PC-9 (cell line): ENCODE measurements around the gene SPACDR. TPM values are rescaled to one million over a fixed set of nuclear protein-coding genes. Genes with fewer than 3 reads are reported as not detected.
A peak's percentile ranks its signal among the peaks of the same experiment; 100 is the strongest.

ENCODE experiments used
- BruUV-seq: library from RNA; stranded (reverse); fragments of 400-500 nt; replicated peaks from 2 replicates; lab custom pipeline; 2021; lab: Mats Ljungman, UMichigan
- CTCF ChIA-PET: fragments of 300-600 bp; sonication (Branson Sonifier 250); formaldehyde crosslinking; loops from one replicate; lab custom pipeline; 2022; ENCODE audit warnings: antibody characterized with exemption; lab: Charles Lee
- POLR2A ChIA-PET: fragments of 300-600 bp; sonication (Branson Sonifier 250); formaldehyde crosslinking; loops from one replicate; lab custom pipeline; 2022; ENCODE audit warnings: antibody characterized with exemption; ENCODE audit not compliant: unreplicated experiment; lab: Charles Lee
- DNase-seq, 2 experiments: peaks; one replicate each; pipeline versions ENCODE4 v3.0.0 to v3.0.0-alpha.2; 2015 to 2022; ENCODE audit warnings: mixed read lengths in 1 of 2
- H2AFZ ChIP-seq: fragments of 200-600 bp; sonication (generic); 2 replicates; pipeline ENCODE4 v1.8.1; 2017; ENCODE audit warnings: antibody characterized with exemption
- H3F3A ChIP-seq: fragments of 200-600 bp; sonication (generic); 2 replicates; pipeline ENCODE4 v1.8.1; 2017; ENCODE audit warnings: antibody characterized with exemption, mild to moderate bottlenecking, low read depth; ENCODE audit not compliant: insufficient read depth
- H3K27ac ChIP-seq: fragments of 200-600 bp; sonication (generic); 2 replicates; pipeline ENCODE4 v1.6.1; 2016; ENCODE audit warnings: mixed run types
- H3K27me3 ChIP-seq: fragments of 200-600 bp; sonication (generic); 2 replicates; pipeline ENCODE4 v1.6.1; 2016; ENCODE audit warnings: low read depth, mixed run types; ENCODE audit not compliant: insufficient read depth
- H3K36me3 ChIP-seq: fragments of 200-600 bp; sonication (generic); 2 replicates; pipeline ENCODE4 v1.6.1; 2016; ENCODE audit warnings: low read depth, mixed run types
- H3K4me1 ChIP-seq: fragments of 200-600 bp; sonication (generic); replicated peaks from 2 replicates; pipeline ENCODE4 v1.6.1; 2016; ENCODE audit warnings: mixed run types; ENCODE audit not compliant: insufficient read depth
- H3K4me2 ChIP-seq: fragments of 200-600 bp; sonication (generic); 2 replicates; pipeline ENCODE4 v1.6.1; 2017; ENCODE audit warnings: mixed run types
- H3K4me3 ChIP-seq: fragments of 200-600 bp; sonication (generic); 2 replicates; pipeline ENCODE4 v1.6.1; 2016; ENCODE audit warnings: mixed run types
- H3K79me2 ChIP-seq: fragments of 200-600 bp; sonication (generic); 2 replicates; pipeline ENCODE4 v1.6.1; 2017; ENCODE audit warnings: low read depth, mixed run types
- H3K9me2 ChIP-seq: fragments of 200-600 bp; sonication (generic); 2 replicates; pipeline ENCODE4 v1.8.1; 2017; ENCODE audit warnings: mild to moderate bottlenecking; ENCODE audit not compliant: insufficient read depth
- H3K9me3 ChIP-seq: fragments of 200-600 bp; sonication (generic); 2 replicates; pipeline ENCODE4 v1.8.1; 2016; ENCODE audit warnings: low read depth; ENCODE audit not compliant: insufficient read depth
- H4K20me1 ChIP-seq: fragments of 200-600 bp; sonication (generic); 2 replicates; pipeline ENCODE4 v1.8.1; 2017; ENCODE audit not compliant: insufficient read depth
- CTCF ChIP-seq: fragments of 200-600 bp; sonication (generic); conservative IDR thresholded peaks from 2 replicates; pipeline ENCODE4 v1.6.1; 2017; ENCODE audit warnings: mixed run types, antibody characterized with exemption, mild to moderate bottlenecking, moderate library complexity
- EZH2 ChIP-seq: fragments of 200-600 bp; sonication (generic); IDR thresholded peaks from 2 replicates; pipeline ENCODE4 v1.8.0; 2017; ENCODE audit warnings: antibody characterized with exemption, low read depth
- intact Hi-C: fragments of 100-400 bp; cut with micrococcal nuclease; formaldehyde crosslinking; loops from one replicate; pipeline ENCODE4 v1.10.0; 2022; ENCODE audit not compliant: unreplicated experiment
- total RNA-seq: library from RNA; stranded (reverse); gene quantifications from 2 replicates; pipeline ENCODE4 v1.2.3, GENCODE V29; 2021

SPACDR gene
- total RNA-seq, 1 experiment from 2014 or later, result 1.4 TPM

GRCh38 chr7:100411101-100411500 is 53.0 kb downstream of the SPACDR start:
- no peaks in the 10 kb centered on the region for H3K4me1 ChIP-seq
- H3K4me2 ChIP-seq, result no peak overlapping the region
- DNase-seq, result no peak
- no peaks in the 10 kb centered on the region for H3K27me3 ChIP-seq
- H3K9me3 ChIP-seq, result no peaks in the 10 kb centered on the region
- H3F3A ChIP-seq, result no peaks in the 10 kb centered on the region
- POLR2A ChIA-PET, result no interaction called here
- no peaks in the 10 kb centered on the region for H3K79me2 ChIP-seq
- H3K9me2 ChIP-seq, result no peaks in the 10 kb centered on the region
- BruUV-seq, result no TSS peak
- CTCF ChIA-PET, result no interaction called here
- no peak overlapping the region for H3K27ac ChIP-seq
- H3K4me3 ChIP-seq, result no peak overlapping the region
- TF ChIP-seq CTCF, result no peak
- no peak for TF ChIP-seq EZH2
- no peak overlapping the region for H2AFZ ChIP-seq
- H3K36me3 ChIP-seq, result no peaks in the 10 kb centered on the region
- intact Hi-C loops, result no loop called here
- no peaks in the 10 kb centered on the region for H4K20me1 ChIP-seq

- H3K4me1 ChIP-seq, result no peaks in the 10 kb centered on the region
- peak; percentile 46 to 74 for DNase-seq
- H3K79me2 ChIP-seq, result no peaks in the 10 kb centered on the region
- ChIA-PET POLR2A (interaction anchor here (0.6 to 0.7 kb wide), 6 partner anchors 20 to 419 kb away, joined by 3 to 6 read pairs (median 4); no protein-coding TSS in a partner anchor), CTCF (interaction anchor here (0.5 to 1.0 kb wide), 11 partner anchors 9 to 970 kb away, joined by 3 to 9 read pairs (median 3); no protein-coding TSS in a partner anchor)
- no TSS peak for BruUV-seq
- no peaks in the 10 kb centered on the region for H4K20me1 ChIP-seq
- H3F3A ChIP-seq, result no peaks in the 10 kb centered on the region
- H2AFZ ChIP-seq, result no peak overlapping the region
- H3K9me3 ChIP-seq, result no peaks in the 10 kb centered on the region
- intact Hi-C loops, result loop anchor here (1.0 kb wide), 1 partner anchor 275 kb away; no protein-coding TSS in a partner anchor
- TF ChIP-seq CTCF (peak; percentile 84), EZH2 (no peak)
- H3K4me2 ChIP-seq, result no peak overlapping the region
- no peak overlapping the region for H3K4me3 ChIP-seq
- no peaks in the 10 kb centered on the region for H3K36me3 ChIP-seq
- H3K27ac ChIP-seq, result no peak overlapping the region
- no peaks in the 10 kb centered on the region for H3K27me3 ChIP-seq
- H3K9me2 ChIP-seq, result no peaks in the 10 kb centered on the region
These were observed 56.5 kb downstream of the SPACDR start for GRCh38 chr7:100407285-100408180.

GRCh38 chr7:100406767-100407166 is 57.3 kb downstream of the SPACDR start:
- H3K36me3 ChIP-seq, result no peaks in the 10 kb centered on the region
- no peaks in the 10 kb centered on the region for H4K20me1 ChIP-seq
- no peaks in the 10 kb centered on the region for H3K4me1 ChIP-seq
- BruUV-seq, result no TSS peak
- no peaks in the 10 kb centered on the region for H3K9me3 ChIP-seq
- ChIA-PET POLR2A (interaction anchor here (0.6 kb wide), 1 partner anchor 206 kb away, joined by 4 read pairs; no protein-coding TSS in a partner anchor), CTCF (interaction anchor here (0.5 kb wide), 1 partner anchor 969 kb away, joined by 3 read pairs; no protein-coding TSS in a partner anchor)
- no peaks in the 10 kb centered on the region for H3F3A ChIP-seq
- no peaks in the 10 kb centered on the region for H3K9me2 ChIP-seq
- no peaks in the 10 kb centered on the region for H3K27me3 ChIP-seq
- no peaks in the 10 kb centered on the region for H3K79me2 ChIP-seq
- H3K27ac ChIP-seq, result no peak overlapping the region
- intact Hi-C loops, result loop anchor here (1.0 kb wide), 1 partner anchor 274 kb away; no protein-coding TSS in a partner anchor
- no peak overlapping the region for H2AFZ ChIP-seq
- DNase-seq, result no peak
- H3K4me2 ChIP-seq, result no peak overlapping the region
- no peak for TF ChIP-seq EZH2
- TF ChIP-seq CTCF, result no peak
- H3K4me3 ChIP-seq, result no peak overlapping the region

Other genes starting within 250 kb of the SPACDR start
- 0.95 and 1.1 TPM in 2 replicates for gene PVRIG, start 244.3 kb downstream of the SPACDR start, total RNA-seq
- gene SPDYE3, start 156.6 kb downstream of the SPACDR start, total RNA-seq, result not detected in 2 replicates
- gene PILRB, start 106.1 kb downstream of the SPACDR start, total RNA-seq, result 119 and 121 TPM in 2 replicates
- 1.5 and 2.8 TPM in 2 replicates for gene PILRA, start 90.8 kb downstream of the SPACDR start, total RNA-seq
- gene ZCWPW1, start 35.6 kb downstream of the SPACDR start, total RNA-seq, result 7.4 TPM in 2 replicates
- gene MEPCE, start 34.4 kb downstream of the SPACDR start, total RNA-seq, result 62.6 and 70.3 TPM in 2 replicates
- 49.1 and 67.6 TPM in 2 replicates for gene PPP1R35, start 27.8 kb downstream of the SPACDR start, total RNA-seq
- 68.8 and 79.8 TPM in 2 replicates for gene TSC22D4, start 15.0 kb upstream of the SPACDR start, total RNA-seq
- gene NYAP1, start 19.7 kb upstream of the SPACDR start, total RNA-seq, result 1.3 and 1.9 TPM in 2 replicates
- gene AGFG2, start 74.9 kb upstream of the SPACDR start, total RNA-seq, result 30.4 and 35.2 TPM in 2 replicates
- gene SAP25, start 109.6 kb upstream of the SPACDR start, total RNA-seq, result 11.0 and 15.3 TPM in 2 replicates
- 86.6 and 89.6 TPM in 2 replicates for gene LRCH4, start 121.9 kb upstream of the SPACDR start, total RNA-seq
- 2.7 and 4.6 TPM in 2 replicates for gene FBXO24, start 122.1 kb upstream of the SPACDR start, total RNA-seq
- gene PCOLCE, start 138.1 kb upstream of the SPACDR start, total RNA-seq, result 25.1 and 35.2 TPM in 2 replicates
- 38.1 and 38.8 TPM in 2 replicates for gene MOSPD3, start 148.3 kb upstream of the SPACDR start, total RNA-seq
- gene TFR2, start 177.3 kb upstream of the SPACDR start, total RNA-seq, result 4.8 and 6.2 TPM in 2 replicates
- not detected in 2 replicates for gene ACTL6B, start 192.2 kb upstream of the SPACDR start, total RNA-seq
- gene GNB2, start 209.5 kb upstream of the SPACDR start, total RNA-seq, result 299 and 326 TPM in 2 replicates
- 55.1 and 64.2 TPM in 2 replicates for gene GIGYF1, start 230.0 kb upstream of the SPACDR start, total RNA-seq
- gene POP7, start 241.9 kb upstream of the SPACDR start, total RNA-seq, result 59.4 and 62.7 TPM in 2 replicates